IMR-90 (cell line): ENCODE data around the gene PRR9. TPM values are rescaled to one million over a fixed set of nuclear protein-coding genes. Genes with fewer than 3 reads are reported as not detected.

Source experiments
- ATAC-seq: fragments of 200-7000 bp; cut with Tn5 transposase; 2 replicates; pipeline ENCODE4 v1.9.1; 2020; ENCODE audit warnings: low read depth, mild to moderate bottlenecking, moderate library complexity
- BruUV-seq: library from RNA; stranded (reverse); fragments of 400-500 nt; replicated peaks from 2 replicates; lab custom pipeline; 2021; lab: Mats Ljungman, UMichigan
- CTCF ChIA-PET: fragments of 300-600 bp; formaldehyde crosslinking; extraction: SDS; loops from one replicate; lab custom pipeline; 2021; ENCODE audit warnings: antibody characterized with exemption; lab: Yijun Ruan, JAX
- POLR2A ChIA-PET: fragments of 300-600 bp; sonication (Branson Sonifier 250); formaldehyde crosslinking; loops from one replicate; lab custom pipeline; 2022; ENCODE audit warnings: antibody characterized with exemption; ENCODE audit not compliant: unreplicated experiment; lab: Charles Lee
- DNase-seq: peaks from one replicate; pipeline ENCODE4 v3.0.0; 2013
- H2AFZ ChIP-seq: replicated peaks from 2 replicates; pipeline ENCODE3; 2013; ENCODE audit warnings: low read length, mild to moderate bottlenecking; ENCODE audit not compliant: poor library complexity
- H2AK5ac ChIP-seq: 2 replicates; pipeline ENCODE4 v1.6.1; 2013; ENCODE audit warnings: low read depth, low read length, inconsistent platforms
- H2AK9ac ChIP-seq: replicated peaks from 2 replicates; pipeline ENCODE3; 2013; ENCODE audit warnings: mild to moderate bottlenecking, low read depth, low read length, moderate library complexity; ENCODE audit not compliant: poor library complexity
- H2BK120ac ChIP-seq: 2 replicates; pipeline ENCODE4 v1.6.1; 2013; ENCODE audit warnings: low read depth, low read length, inconsistent platforms
- H2BK15ac ChIP-seq: 3 replicates; pipeline ENCODE4 v1.6.1; 2013; ENCODE audit warnings: low read depth, low read length, inconsistent platforms
- H2BK20ac ChIP-seq: 2 replicates; pipeline ENCODE4 v1.6.1; 2013; ENCODE audit warnings: low read depth, mild to moderate bottlenecking, inconsistent platforms, low read length, moderate library complexity
- H2BK5ac ChIP-seq: 2 replicates; pipeline ENCODE4 v1.6.1; 2013; ENCODE audit warnings: mild to moderate bottlenecking, low read depth, low read length, inconsistent platforms; ENCODE audit not compliant: poor library complexity, severe bottlenecking
- H3K14ac ChIP-seq: replicated peaks from 2 replicates; pipeline ENCODE4 v1.6.1; 2013; ENCODE audit warnings: low read depth, low read length, inconsistent platforms
- H3K18ac ChIP-seq: 2 replicates; pipeline ENCODE4 v1.6.1; 2013; ENCODE audit warnings: low read depth, low read length, control low read depth
- H3K23ac ChIP-seq: 2 replicates; pipeline ENCODE4 v1.6.1; 2013; ENCODE audit warnings: low read depth, low read length, inconsistent platforms
- H3K27ac ChIP-seq: 2 replicates; pipeline ENCODE4 v1.5.1; 2013; ENCODE audit warnings: mild to moderate bottlenecking, control low read depth, low read length; ENCODE audit not compliant: insufficient read depth
- H3K27me3 ChIP-seq: 2 replicates; pipeline ENCODE4 v1.6.1; 2013; ENCODE audit warnings: low read length; ENCODE audit not compliant: control insufficient read depth, insufficient read depth
- H3K36me3 ChIP-seq: 2 replicates; pipeline ENCODE4 v1.6.1; 2013; ENCODE audit warnings: low read length, mixed read lengths; ENCODE audit not compliant: control insufficient read depth, insufficient read depth
- H3K4ac ChIP-seq: 2 replicates; pipeline ENCODE4 v1.6.1; 2013; ENCODE audit warnings: low read depth, low read length, inconsistent platforms
- H3K4me1 ChIP-seq: 2 replicates; pipeline ENCODE4 v1.6.1; 2013; ENCODE audit warnings: low read length, mixed read lengths; ENCODE audit not compliant: control insufficient read depth, insufficient read depth
- H3K4me2 ChIP-seq: 2 replicates; pipeline ENCODE4 v1.6.1; 2013; ENCODE audit warnings: low read depth, mild to moderate bottlenecking, control low read depth, low read length, moderate library complexity
- H3K4me3 ChIP-seq: 2 replicates; pipeline ENCODE4 v1.5.1; 2013; ENCODE audit warnings: low read depth, mild to moderate bottlenecking, control low read depth, low read length, moderate library complexity; ENCODE audit not compliant: insufficient read depth
- H3K56ac ChIP-seq: 2 replicates; pipeline ENCODE4 v1.6.1; 2013; ENCODE audit warnings: low read length, inconsistent platforms; ENCODE audit not compliant: insufficient read depth; ENCODE audit errors: extremely low read depth
- H3K79me1 ChIP-seq, 2 experiments: 2 replicates each; pipeline ENCODE4 v1.6.1; 2013; ENCODE audit warnings: low read length in 2 of 2, inconsistent platforms in 1 of 2, low read depth in 1 of 2
- H3K9ac ChIP-seq: 2 replicates; pipeline ENCODE4 v1.6.1; 2013; ENCODE audit warnings: low read depth, low read length, control low read depth
- H3K9me1 ChIP-seq: 2 replicates; pipeline ENCODE4 v1.6.1; 2013; ENCODE audit warnings: low read length, inconsistent platforms; ENCODE audit not compliant: insufficient read depth
- H3K9me3 ChIP-seq: 2 replicates; pipeline ENCODE4 v1.6.1; 2013; ENCODE audit warnings: low read length; ENCODE audit not compliant: control insufficient read depth, insufficient read depth
- H4K20me1 ChIP-seq: 2 replicates; pipeline ENCODE4 v1.6.1; 2013; ENCODE audit warnings: low read length, inconsistent platforms; ENCODE audit not compliant: insufficient read depth
- H4K5ac ChIP-seq: 2 replicates; pipeline ENCODE4 v1.6.1; 2013; ENCODE audit warnings: mild to moderate bottlenecking, low read depth, low read length, control low read depth
- H4K8ac ChIP-seq, 2 experiments: 2 replicates each; pipeline ENCODE4 v1.6.1; 2013; ENCODE audit warnings: low read depth in 2 of 2, low read length in 2 of 2, control low read depth in 1 of 2, inconsistent platforms in 1 of 2
- H4K91ac ChIP-seq: 2 replicates; pipeline ENCODE4 v1.6.1; 2013; ENCODE audit warnings: low read depth, low read length, inconsistent platforms; ENCODE audit not compliant: insufficient read depth
- BHLHE40 ChIP-seq: fragments of 150-350 bp; IDR thresholded peaks from 2 replicates; pipeline ENCODE4 v1.6.1; 2016; ENCODE audit warnings: mild to moderate bottlenecking, low read depth, low read length
- FOS ChIP-seq: fragments of 150-350 bp; IDR thresholded peaks from 2 replicates; pipeline ENCODE4 v1.6.1; 2016; ENCODE audit warnings: low read depth, low read length
- MAFK ChIP-seq: IDR thresholded peaks from 2 replicates; pipeline ENCODE4 v1.6.1; 2012; ENCODE audit warnings: low read depth, low read length, improper control_type of control experiment
- MXI1 ChIP-seq: IDR thresholded peaks from 2 replicates; pipeline ENCODE4 v1.6.1; 2012; ENCODE audit warnings: low read depth, mild to moderate bottlenecking, low read length, moderate library complexity, borderline replicate concordance
- NFE2L2 ChIP-seq: fragments of 150-350 bp; IDR thresholded peaks from 2 replicates; pipeline ENCODE4 v1.6.1; 2016; ENCODE audit warnings: low read depth, mild to moderate bottlenecking, low read length
- POLR2A ChIP-seq: IDR thresholded peaks from 2 replicates; pipeline ENCODE4 v1.6.1; 2012; ENCODE audit warnings: mild to moderate bottlenecking, low read depth, low read length
- RAD21 ChIP-seq: IDR thresholded peaks from 2 replicates; pipeline ENCODE4 v1.6.1; 2012; ENCODE audit warnings: low read length, improper control_type of control experiment
- RCOR1 ChIP-seq: IDR thresholded peaks from 2 replicates; pipeline ENCODE4 v1.6.1; 2012; ENCODE audit warnings: mild to moderate bottlenecking, low read length, improper control_type of control experiment; ENCODE audit not compliant: insufficient replicate concordance
- RFX5 ChIP-seq: IDR thresholded peaks from 2 replicates; pipeline ENCODE4 v1.8.0; 2012; ENCODE audit warnings: low read depth, mild to moderate bottlenecking, low read length, moderate library complexity
- SMC3 ChIP-seq: fragments of 150-350 bp; IDR thresholded peaks from 2 replicates; pipeline ENCODE4 v1.6.1; 2016; ENCODE audit warnings: low read depth, mild to moderate bottlenecking, antibody characterized with exemption, low read length, moderate library complexity
- WGBS, 2 experiments: methylation state at CpG; one replicate each; pipeline versions ENCODE4 v1.1.5 to v1.1.7; 2013; ENCODE audit warnings: missing lambda C conversion rate in 2 of 2; ENCODE audit not compliant: insufficient read length in 1 of 2; ENCODE audit errors: extremely low coverage in 2 of 2; 5-methylcytosine and 5-hydroxymethylcytosine counted together
- dilution Hi-C: fragments of 300-500 bp; cut with HindIII; formaldehyde crosslinking; loops from one replicate; pipeline ENCODE4 v1.14.3; 2018; ENCODE audit warnings: low sequenced_read_pairs; ENCODE audit not compliant: unreplicated experiment
- in situ Hi-C: fragments of 300-500 bp; cut with MboI; formaldehyde crosslinking; loops from 3 replicates; pipeline ENCODE4 v1.14.3; 2019; ENCODE audit warnings: low sequenced_read_pairs, inconsistent platforms, mixed read lengths
- intact Hi-C: fragments of 100-400 bp; cut with micrococcal nuclease; formaldehyde crosslinking; loops from 2 replicates; pipeline ENCODE4 v1.10.0; 2022
- polyA plus RNA-seq, 3 experiments: library from polyadenylated mRNA; depleted of rRNA; stranded (reverse); fragments of >200 nt; gene quantifications; 2 replicates each; pipeline ENCODE4 v1.2.3, GENCODE V29; 2012; ENCODE audit warnings: low replicate concordance in 1 of 3
- total RNA-seq: library from RNA; depleted of rRNA; stranded (reverse); fragments of >200 nt; gene quantifications from 2 replicates; pipeline ENCODE4 v1.2.3, GENCODE V29; 2012
- TF ChIP-seq, protein P1 (sequence below): fragments of 150-350 bp; IDR thresholded peaks from 2 replicates; pipeline ENCODE4 v1.6.1; 2017; ENCODE audit warnings: mild to moderate bottlenecking, antibody characterized with exemption, low read length, low read depth
- TF ChIP-seq, protein P2 (sequence below): fragments of 150-350 bp; IDR thresholded peaks from 2 replicates; pipeline ENCODE4 v1.6.1; 2016; ENCODE audit warnings: low read depth, mild to moderate bottlenecking, low read length, moderate library complexity, borderline replicate concordance
- TF ChIP-seq, protein P3 (sequence below): conservative IDR thresholded peaks from 2 replicates; pipeline ENCODE4 v1.5.1; 2012; ENCODE audit warnings: mild to moderate bottlenecking, low read depth, low read length, improper control_type of control experiment

The PRR9 gene
- total and polyA plus RNA-seq, 2 of the 4 experiments (the other 2 are of a cell fraction): not detected

DNA sequence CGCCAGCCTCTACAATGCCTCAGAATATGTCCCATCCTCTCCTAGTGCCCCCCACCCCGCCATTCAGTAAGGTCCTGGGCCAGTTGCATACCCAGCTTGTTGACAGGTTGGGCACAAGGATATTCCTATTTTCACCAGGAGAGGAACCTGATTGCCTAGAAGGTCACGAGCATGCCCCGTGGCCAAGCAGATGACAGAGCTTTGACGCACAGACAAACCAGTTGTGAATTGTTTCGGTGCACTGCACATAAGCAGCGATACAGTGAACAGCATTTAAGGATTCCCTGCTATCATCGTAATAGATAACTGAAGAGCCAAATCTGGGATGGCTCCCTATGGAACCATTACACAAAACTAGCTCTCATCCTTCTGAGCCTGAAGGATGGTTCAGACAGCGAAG, 10.8 kb upstream of the PRR9 start:
- H4K5ac ChIP-seq: no peak overlapping the region
- no peak overlapping the region for H3K4ac ChIP-seq
- H4K91ac ChIP-seq: no peak overlapping the region
- CTCF ChIA-PET: no interaction called here
- no TSS peak for BruUV-seq
- no peak overlapping the region for H3K14ac ChIP-seq
- H3K27ac ChIP-seq: no peak overlapping the region
- H2AK9ac ChIP-seq: no peak overlapping the region
- no peak overlapping the region for H3K4me2 ChIP-seq
- H2BK20ac ChIP-seq: no peak overlapping the region
- no peak overlapping the region for H2AK5ac ChIP-seq
- DNase-seq: no peak
- ATAC-seq: no peak
- H3K9ac ChIP-seq: no peak overlapping the region
- H3K4me3 ChIP-seq: no peak overlapping the region
- H3K4me1 ChIP-seq: no peaks in the 10 kb centered on the region
- no peaks in the 10 kb centered on the region for H4K20me1 ChIP-seq
- H3K27me3 ChIP-seq: no peaks in the 10 kb centered on the region
- no peak overlapping the region for H2BK120ac ChIP-seq
- POLR2A ChIA-PET: no interaction called here
- H3K23ac ChIP-seq: no peak overlapping the region
- no peaks in the 10 kb centered on the region for H3K36me3 ChIP-seq
- no peak overlapping the region for H3K18ac ChIP-seq
- TF ChIP-seq MAFK: no peak
- no peak for TF ChIP-seq BHLHE40
- no peak for TF ChIP-seq RAD21
- TF ChIP-seq, protein P1, sequence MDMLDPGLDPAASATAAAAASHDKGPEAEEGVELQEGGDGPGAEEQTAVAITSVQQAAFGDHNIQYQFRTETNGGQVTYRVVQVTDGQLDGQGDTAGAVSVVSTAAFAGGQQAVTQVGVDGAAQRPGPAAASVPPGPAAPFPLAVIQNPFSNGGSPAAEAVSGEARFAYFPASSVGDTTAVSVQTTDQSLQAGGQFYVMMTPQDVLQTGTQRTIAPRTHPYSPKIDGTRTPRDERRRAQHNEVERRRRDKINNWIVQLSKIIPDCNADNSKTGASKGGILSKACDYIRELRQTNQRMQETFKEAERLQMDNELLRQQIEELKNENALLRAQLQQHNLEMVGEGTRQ: no peak
- no peak for TF ChIP-seq SMC3
- TF ChIP-seq, protein P2, sequence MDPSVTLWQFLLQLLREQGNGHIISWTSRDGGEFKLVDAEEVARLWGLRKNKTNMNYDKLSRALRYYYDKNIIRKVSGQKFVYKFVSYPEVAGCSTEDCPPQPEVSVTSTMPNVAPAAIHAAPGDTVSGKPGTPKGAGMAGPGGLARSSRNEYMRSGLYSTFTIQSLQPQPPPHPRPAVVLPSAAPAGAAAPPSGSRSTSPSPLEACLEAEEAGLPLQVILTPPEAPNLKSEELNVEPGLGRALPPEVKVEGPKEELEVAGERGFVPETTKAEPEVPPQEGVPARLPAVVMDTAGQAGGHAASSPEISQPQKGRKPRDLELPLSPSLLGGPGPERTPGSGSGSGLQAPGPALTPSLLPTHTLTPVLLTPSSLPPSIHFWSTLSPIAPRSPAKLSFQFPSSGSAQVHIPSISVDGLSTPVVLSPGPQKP: no peak
- TF ChIP-seq FOS: no peak
- TF ChIP-seq, protein P3, sequence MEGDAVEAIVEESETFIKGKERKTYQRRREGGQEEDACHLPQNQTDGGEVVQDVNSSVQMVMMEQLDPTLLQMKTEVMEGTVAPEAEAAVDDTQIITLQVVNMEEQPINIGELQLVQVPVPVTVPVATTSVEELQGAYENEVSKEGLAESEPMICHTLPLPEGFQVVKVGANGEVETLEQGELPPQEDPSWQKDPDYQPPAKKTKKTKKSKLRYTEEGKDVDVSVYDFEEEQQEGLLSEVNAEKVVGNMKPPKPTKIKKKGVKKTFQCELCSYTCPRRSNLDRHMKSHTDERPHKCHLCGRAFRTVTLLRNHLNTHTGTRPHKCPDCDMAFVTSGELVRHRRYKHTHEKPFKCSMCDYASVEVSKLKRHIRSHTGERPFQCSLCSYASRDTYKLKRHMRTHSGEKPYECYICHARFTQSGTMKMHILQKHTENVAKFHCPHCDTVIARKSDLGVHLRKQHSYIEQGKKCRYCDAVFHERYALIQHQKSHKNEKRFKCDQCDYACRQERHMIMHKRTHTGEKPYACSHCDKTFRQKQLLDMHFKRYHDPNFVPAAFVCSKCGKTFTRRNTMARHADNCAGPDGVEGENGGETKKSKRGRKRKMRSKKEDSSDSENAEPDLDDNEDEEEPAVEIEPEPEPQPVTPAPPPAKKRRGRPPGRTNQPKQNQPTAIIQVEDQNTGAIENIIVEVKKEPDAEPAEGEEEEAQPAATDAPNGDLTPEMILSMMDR: no peak
- TF ChIP-seq NFE2L2: no peak
- TF ChIP-seq RCOR1: no peak
- no peak for TF ChIP-seq RFX5
- TF ChIP-seq MXI1: no peak
- no peak for TF ChIP-seq POLR2A
- H2BK5ac ChIP-seq: no peak overlapping the region
- dilution Hi-C loops: no loop called here
- H3K79me1 ChIP-seq: no peaks in the 10 kb centered on the region
- H3K9me3 ChIP-seq: no peaks in the 10 kb centered on the region
- no peaks in the 10 kb centered on the region for H3K9me1 ChIP-seq
- H4K8ac ChIP-seq: no peak overlapping the region
- in situ Hi-C loops: loop anchor here (25.0 kb wide), 1 partner anchor 544 kb away; the partner anchor contains the start of gene LCE2D
- H3K56ac ChIP-seq: no peak overlapping the region
- intact Hi-C loops: no loop called here
- no CpG with 5 or more reads among the region's 9 CpGs for WGBS, 2 experiments
- no peak overlapping the region for H2BK15ac ChIP-seq
- H2AFZ ChIP-seq: no peak overlapping the region
